GM19468 (cell line): Measurements from ENCODE around the gene PRKCI.
"Not testable (repeated sequence)": the region's sequence is repeated elsewhere in the genome, so short reads cannot be mapped to it uniquely, and the experiment has no call there.

ENCODE experiments used
- ATAC-seq: cut with Tn5 transposase; IDR thresholded peaks from one replicate; pipeline ENCODE4 v1.9.1; 2021; ENCODE audit warnings: mild to moderate bottlenecking, moderate library complexity, moderate number of reproducible peaks; ENCODE audit not compliant: unreplicated experiment; ENCODE audit errors: extremely low read depth

PRKCI gene

DNA sequence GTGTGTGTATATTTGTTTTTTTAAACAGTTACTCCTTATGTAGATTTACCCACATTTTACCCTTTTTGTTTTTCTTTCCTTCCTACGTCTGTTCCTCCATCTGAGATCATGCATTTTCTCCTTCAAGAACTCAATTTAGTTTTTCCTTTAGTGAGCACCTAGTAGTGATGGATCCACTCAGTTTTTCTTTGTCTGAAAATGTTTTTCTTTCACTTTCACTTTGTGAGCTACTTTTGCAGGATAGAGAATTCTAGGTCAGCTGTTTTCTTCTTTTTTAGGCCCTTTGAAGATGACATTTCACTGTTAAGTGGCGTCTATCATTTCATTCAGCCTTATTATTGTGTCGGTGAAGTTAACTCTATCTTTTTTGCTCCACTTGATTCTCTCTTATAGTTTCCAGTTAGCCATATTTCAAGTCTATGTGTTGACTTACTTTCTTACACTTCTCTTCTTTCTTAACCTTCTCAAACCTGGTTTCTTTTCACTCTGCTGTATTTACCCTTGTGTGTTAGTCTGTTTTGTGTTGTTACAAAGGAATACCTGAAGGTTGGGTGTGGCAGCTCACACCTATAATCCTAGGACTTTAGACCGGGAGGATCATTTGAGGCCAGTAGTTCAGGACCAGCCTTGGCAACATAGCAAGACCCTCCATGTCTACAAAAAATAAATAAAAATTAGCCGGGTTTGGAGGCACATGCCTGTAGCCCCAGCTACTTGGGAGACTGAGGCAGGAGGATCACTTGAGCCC, 55.8 kb downstream of the PRKCI start:
- ATAC-seq: no peak

DNA sequence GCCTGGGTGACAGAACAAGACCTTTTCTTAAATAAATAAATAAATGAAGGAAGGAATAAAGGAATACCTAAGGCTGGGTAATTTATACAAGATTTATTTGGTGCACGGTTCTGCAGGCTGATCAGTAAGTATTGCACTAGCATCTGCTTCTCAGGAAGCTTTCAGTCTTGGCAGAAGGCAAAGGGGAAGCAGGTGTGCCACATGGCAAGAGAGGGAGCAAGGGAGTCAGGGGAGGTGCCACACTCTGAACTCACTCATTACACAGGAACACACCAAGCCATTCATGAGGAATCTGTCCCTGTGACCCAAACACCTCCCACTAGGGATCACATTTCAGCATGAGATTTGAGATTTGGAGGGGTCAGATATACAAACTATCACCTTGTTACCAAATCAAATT, 56.4 kb downstream of the PRKCI start:
- ATAC-seq: no peak

DNA sequence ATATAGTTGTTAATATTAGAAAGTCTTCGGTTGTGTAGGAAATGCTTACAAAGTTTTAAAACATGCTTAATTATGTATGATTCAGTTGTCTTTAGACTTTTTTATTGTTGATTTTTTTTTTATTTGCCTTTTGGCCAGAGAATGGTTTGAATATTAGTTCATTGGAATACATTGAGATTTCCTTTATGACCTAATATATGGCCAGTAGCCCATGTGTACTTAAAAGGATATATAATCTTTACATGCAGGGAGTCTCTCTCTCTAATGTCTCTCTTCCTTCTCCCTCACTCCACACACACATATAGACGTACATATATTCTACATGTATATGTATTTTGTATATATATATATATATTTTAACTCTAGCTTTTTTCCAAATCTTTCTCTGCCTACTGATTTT, 68.0 kb downstream of the PRKCI start:
- no peak for ATAC-seq

DNA sequence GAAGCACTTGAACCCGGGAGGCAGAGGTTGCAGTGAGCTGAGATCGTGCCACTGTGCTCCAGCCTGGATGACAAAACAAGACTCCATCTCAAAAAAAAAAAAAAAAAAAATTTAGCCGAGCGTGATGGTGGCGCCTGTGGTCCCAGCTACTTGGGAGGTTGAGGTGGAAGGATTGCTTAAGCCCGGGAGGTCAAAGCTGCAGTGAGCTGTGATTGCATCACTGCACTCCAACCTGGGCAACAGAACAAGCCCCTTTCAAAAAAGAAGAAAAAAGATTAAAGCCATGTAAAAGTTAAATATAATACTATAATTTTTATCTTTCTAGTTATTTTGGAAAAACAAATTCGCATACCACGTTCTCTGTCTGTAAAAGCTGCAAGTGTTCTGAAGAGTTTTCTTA, 73.4 kb downstream of the PRKCI start:
- ATAC-seq: no peak

DNA sequence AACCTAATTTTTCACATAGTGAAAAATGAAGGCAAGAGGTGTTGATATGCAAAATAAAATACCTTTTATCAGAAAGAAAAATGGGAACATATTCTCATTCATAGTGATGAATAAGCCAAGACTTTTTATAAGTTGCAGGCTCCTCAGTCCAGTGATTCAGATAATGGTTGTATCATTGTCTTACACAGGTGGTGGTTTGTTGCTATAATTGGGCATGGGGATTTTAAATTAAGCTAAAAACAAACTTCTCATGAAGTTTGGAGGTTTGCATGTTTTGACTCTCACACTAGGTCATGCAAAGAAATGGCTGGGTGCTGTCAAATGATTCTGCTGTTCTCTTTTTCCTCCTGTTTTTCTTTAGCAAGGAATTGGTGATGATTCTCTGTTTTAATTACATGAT, 74.5 kb downstream of the PRKCI start:
- no peak for ATAC-seq

DNA sequence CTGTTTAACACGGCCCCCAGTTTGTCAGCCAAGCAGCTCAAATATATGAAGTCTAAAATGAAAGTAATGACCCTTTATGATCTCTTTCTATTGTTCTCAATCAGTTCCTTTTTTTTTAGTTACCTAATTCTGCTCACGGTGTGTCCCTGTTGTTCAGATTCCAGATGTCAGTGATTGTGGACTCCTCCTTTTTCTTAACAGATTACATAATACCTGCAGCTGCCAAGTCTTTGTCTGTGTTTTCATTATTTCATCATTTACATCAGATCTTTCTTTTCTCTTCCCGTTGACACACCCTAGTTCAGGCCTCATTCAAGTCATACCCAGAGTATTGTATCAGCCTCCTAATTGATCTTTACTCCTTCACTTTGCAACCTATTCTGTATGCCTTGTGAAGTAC, 79.2 kb downstream of the PRKCI start:
- ATAC-seq: no peak

DNA sequence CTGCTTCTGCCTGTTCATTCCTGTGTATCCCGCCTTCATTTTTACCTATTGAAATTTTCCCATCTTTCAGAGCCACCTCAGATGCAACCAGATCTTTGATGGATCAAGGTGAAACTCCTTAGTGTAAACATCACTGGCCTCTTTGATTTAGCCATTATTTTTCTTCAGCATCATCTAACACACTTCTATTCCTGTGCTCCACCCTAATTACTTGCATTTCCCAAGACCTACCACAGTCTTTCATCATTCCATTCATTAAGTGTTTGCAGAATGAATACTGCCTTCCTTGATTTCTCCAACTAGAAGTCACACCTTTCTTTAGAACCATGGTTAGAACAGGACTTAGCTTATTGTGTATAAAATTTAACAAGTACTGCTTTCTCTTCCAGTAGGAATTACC, 79.8 kb downstream of the PRKCI start:
- ATAC-seq: no peak

DNA sequence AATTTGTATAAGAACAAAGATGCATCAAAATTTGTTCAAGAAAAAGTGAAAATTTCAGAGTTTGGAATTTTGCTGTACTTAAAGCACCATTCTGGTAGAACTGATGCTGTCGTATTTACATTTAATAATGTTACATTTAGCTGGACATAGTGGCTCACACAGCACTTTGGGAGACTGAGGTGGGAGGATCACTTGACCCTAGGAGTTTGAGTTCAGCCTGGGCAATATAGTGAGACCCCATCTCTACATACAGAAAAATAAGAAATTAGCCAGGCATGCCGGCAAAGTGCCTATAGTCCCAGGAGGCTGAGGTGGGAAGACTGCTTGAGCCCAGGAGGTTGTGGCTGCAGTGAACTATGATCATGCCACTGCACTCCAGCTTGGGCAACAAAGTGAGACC, 83.8 kb downstream of the PRKCI start:
- ATAC-seq: no peak

DNA sequence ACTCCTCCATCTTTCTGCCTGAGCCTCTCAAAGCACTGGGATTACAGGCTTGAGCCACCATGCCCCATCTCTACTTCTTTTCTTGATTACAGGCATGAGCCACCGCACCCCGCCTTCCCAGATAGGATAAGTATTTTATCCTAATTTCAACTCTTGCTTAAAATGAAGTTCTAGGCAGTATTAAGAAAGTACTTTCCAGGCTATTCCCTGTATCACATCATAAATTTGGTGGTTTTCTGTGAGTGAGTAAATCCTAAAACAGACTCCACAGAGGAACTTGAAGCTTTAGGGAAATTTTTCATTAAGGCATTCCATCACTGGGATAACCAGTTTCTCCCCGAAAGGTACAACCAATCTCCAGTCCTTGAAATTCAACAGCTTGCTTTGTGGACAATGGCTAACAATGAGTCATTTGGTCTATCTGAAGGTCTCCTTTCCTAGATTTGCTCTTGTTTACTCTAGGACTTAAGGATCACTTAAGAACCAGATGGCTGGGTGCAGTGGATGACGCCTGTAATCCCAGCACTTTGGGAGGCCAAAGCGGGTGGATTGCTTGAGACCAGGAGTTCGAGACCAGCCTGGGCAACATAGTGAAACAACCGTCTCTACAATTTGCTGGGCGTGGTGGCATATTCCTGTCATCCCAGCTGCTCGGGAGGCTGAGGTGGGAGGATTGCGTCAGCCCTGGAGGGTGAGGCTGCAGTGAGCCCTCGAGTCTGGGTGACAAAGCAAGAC, 85.6 kb downstream of the PRKCI start:
- no peak for ATAC-seq

DNA sequence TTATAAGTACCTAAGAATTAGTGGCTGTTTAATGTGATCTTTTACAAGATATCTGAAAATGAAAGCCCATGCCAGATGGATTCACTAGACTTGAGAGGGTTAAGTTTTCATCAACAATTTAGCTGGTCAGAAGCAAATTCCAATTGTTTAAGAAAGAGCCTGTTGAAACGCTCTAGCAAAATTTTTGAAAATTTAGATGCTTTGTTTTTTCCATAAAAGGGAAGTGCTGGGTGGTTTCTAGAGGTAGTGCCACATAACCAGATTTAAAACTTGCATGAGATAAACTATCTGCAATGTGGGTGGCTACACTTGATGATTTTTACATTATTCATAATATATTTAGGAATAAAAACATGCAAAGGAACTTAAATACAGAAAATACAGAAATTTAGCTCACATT, 86.8 kb downstream of the PRKCI start:
- no peak for ATAC-seq

DNA sequence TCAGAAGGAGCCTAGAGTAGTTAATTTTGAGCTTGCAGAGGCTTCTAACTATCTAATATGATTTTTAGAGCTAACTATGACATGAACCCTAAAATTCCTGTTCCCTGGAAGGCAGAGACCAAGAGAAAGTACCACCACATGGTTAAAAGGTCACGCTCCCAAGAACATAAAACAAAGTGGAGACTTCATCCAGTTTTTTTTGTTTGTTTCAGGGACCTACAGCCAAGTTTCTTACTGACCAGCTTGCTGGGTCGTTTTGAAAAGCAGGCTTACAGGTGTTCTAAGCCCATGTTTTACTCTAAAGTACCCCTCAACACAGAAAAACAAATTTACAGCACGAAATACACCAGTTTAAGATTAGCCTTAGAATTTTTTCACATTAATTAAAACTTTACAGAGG, 95.7 kb downstream of the PRKCI start:
- ATAC-seq: no peak

DNA sequence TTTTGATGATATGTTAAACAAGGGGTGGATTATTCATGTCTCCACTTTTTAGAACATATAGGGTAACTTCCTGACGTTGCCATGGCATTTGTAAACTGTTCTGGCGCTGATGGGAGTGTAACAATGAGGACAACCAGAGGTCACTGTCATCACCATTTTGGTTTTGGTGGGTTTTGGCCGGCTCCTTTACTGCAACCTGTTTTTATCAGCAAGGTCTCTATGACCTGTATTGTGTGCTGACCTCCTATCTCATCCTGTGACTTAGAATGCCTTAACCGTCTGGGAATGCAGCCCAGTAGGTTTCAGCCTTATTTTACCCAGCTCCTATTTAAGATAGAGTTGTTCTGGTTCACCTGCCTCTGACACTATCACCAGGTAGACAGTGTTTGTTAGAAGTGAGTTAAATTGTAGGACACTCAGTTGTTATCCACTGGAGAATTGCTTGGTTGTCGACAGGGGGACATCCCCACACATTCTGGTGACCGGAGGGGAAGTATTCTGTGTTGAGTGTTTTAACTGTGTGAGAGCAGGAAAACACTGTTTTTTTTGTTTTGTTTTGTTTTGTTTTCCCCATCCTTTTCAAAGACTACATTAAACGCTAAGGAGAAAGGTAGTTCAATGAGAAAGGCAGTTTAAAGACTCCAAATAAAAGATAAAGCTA, 98.4 kb downstream of the PRKCI start:
- ATAC-seq: no peak

DNA sequence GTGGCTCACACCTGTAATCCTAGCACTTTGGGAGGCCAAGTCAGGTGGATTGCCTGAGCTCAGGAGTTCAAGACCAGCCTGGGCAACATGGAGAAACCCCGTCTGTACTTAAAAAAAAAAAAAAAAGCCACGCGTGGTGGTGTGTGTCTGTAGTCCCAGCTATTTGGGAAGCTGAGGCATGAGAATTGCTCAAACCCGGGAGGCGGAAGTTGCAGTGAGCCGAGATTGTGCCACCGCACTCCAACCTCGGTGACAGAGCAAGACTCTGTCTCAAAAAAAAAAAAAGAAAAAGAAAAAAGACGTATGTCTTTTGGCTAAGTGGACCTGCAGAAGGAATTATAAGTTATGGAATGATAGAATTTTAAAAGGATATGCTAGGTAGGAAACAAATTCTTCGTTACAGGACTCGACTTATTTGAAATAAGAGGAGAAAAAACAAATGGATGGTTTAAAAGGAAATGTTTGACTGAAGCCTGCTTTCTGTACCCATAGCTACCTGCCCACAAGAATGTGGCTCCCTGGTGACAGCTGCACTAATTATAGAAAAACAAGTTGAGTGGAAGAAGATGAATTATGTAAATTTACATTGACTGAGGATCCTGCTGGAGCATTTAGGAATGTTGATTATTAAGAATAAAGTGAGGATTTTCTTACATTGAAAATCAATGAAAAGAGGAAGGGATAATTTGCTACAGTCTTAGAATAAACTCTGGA, 99.3 kb downstream of the PRKCI start:
- no peak for ATAC-seq

DNA sequence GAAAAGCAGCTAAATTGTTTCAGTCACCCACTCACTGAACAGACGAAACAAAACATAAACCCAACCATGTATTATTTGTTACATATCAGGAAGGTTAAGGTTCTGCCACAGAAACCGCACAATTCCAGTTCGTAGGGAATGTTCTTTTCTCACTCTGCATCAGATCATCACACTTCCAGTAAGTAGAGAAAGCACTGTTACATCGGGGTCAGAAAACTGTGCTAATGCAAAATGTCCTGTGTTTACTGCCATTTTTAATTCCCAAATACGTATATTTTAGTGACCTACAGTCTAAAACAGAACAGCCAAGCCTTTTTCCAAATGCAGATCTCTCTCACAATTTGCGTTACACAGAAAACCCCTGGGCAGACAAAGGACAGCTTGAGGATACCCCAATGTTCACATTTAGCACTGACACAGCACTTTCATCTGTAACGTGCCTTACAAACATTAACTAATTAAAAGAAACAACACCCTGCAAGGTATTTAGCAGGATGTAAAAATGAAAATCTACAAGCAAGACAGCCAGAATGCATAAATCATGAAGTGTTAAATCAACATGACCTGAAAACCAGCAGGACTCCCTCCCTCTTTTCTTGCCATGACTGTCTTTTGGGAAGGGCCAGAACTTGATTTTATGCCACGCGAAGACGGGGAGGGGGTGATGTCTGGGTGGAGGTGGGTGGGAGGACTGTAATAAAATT, 100.5 kb downstream of the PRKCI start:
- no peak for ATAC-seq

DNA sequence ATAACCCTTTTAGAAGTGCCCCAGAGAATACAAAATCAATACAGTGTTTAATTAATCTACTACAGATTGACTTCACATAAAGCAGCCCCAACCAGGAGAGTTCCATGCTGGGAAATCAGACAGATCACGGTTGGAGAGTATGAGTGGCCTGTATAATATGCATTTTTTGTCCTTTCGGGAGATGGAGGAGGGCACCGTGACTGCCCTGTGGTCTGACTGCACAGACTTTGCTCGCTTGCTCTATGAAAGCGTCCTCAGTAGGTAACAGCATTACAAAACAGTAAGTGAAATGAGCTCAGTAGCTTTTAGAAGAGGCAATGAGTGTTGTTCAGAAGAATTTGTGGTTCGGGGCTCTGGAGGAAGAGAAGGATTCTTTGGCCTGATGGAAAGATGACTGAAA, 101.1 kb downstream of the PRKCI start:
- no peak for ATAC-seq

DNA sequence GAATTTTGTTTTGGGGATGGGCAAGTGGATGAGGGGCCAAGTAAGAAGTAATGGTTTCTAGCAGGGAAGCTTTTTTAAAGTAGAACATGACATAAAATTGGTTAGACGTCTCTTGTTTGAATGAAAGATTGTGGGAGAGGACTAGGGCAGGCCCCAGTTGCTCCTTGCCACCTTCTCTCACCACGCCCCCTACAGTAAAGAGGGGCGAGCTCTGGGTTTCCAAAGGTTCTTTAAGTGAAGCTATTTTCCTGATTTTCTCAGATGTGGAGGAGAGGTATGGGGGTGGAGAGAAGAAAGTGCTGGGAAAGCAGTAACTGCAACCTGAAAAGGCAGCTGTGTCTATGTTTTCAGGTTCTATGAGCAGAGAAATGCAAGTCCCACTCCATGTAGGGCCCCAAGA, 102.7 kb downstream of the PRKCI start:
- no peak for ATAC-seq

DNA sequence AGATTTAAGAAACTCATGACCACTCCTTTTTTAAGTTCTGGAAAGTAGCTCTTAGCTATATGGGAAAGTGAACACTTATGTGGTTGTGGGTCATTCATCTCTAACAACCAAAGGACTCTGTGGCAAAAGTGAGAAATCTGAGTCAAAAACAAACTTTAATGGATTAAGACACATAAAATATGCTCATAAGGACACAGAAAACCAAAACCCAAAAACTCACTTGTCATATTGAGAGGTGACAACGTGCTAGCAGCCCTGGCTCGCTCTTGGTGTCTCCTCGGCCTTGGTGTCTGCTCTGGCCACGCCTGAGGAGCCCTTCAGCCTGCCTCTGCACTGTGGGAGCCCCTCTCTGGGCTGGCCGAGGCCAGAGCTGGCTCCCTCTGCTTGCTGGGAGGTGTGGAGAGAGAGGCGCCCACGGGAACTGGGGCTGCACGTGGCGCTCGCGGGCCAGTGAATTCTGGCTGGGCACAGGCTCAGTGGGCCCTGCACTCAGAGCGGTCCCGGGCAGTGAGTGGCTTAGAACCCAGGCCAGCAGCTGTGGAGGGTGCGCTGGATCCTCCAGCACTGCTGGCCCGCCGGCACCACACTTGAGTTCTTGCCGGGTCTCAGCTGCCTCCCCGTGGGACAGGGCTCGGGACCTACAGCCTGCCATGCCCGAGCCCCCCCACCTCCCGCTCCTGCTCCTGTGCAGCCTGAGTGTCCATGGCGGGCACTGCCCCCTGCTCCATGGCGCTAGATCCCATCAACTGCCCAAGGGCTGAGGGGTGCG, 105.0 kb downstream of the PRKCI start:
- ATAC-seq: no peak

DNA sequence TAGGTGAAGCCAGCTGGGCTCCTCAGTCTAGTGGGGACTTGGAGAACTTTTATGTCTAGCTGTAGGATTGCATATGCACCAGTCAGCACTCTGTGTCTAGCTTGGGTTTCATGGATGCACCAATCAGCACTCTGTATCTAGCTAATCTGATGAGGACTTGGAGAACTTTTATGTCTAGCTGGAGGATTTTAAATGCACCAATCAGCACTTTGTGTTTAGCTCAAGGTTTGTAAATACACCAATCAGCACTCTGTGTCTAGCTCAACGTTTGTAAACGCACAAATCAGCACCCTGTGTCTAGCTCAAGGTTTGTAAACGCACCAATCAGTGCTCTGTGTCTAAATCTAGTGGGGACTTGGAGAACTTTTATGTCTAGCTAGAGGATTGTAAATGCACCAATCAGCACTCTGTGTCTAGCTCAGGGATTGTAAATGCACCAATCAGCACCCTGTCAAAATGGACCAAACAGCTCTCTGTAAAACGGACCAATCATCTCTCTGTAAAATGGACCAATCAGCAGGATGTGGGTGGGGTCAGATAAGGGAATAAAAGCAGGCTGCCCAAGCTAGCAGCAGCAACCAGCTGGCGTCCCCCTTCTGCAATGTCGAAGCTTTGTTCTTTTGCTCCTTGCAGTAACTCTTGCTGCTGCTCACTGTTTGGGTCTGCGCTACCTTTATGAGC, 105.8 kb downstream of the PRKCI start:
- ATAC-seq: not testable (repeated sequence)

DNA sequence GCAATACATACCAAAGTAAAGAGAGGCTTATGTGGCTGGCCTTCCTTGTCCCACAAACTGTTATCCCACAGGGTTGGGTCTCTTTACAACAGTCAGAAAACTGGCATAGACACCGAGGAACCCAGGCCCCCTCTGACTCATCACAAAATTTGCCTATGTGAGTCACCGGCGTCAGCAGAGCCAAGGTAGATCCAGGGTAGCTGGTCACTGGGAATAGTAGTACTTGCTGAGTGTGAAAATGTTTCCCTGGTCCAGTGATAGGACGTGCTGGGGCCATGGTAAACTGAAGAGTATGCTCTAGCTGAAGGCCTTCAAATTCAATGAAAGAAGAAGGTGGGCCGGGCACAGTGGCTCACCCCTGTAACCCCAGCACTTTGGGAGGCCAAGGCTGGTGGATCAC, 108.1 kb downstream of the PRKCI start:
- ATAC-seq: no peak
